ENCODE measurements around the gene MOCS1.

DNA sequence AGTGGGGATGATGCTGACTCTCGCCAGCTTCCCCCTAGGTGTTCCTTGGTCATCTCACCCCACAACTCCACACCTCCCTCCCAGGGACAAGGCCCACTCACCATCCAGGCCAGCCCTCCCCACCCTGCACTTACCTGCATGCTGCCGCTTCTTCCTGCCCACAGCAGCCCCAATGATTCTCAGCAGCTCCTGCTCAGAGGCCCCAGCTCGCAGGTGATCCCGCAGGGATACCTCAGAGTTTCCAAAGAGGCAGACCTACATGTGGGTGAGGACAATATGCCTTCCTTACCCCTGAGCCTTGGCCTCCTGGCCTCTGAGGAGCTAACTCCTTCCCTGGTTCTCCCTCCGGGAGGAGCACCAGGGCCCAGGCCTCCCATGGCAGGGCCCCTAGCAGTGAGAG lies 24.6 kb downstream of the MOCS1 start:
- no peak for TF ChIP-seq CTCF (IDR thresholded peaks at IDR 0.05; ENCODE audit: borderline replicate concordance, extremely low read depth, low read length, poor library complexity, severe bottlenecking)
- TF ChIP-seq EZH2 (IDR thresholded peaks at IDR 0.05; ENCODE audit: borderline replicate concordance, low read depth, low read length, severe bottlenecking): no peak

All from DND-41 (cell line).